Measurements from ENCODE around the gene EPB41L5. TPM values are rescaled to one million over a fixed set of nuclear protein-coding genes. Genes with fewer than 3 reads are reported as not detected.
"Not testable (repeated sequence)": the region's sequence is repeated elsewhere in the genome, so short reads cannot be mapped to it uniquely, and the experiment has no call there.

EPB41L5 gene
- total and polyA plus RNA-seq, 10 donors = 0.97 to 10.5 (median 8.5) TPM

DNA sequence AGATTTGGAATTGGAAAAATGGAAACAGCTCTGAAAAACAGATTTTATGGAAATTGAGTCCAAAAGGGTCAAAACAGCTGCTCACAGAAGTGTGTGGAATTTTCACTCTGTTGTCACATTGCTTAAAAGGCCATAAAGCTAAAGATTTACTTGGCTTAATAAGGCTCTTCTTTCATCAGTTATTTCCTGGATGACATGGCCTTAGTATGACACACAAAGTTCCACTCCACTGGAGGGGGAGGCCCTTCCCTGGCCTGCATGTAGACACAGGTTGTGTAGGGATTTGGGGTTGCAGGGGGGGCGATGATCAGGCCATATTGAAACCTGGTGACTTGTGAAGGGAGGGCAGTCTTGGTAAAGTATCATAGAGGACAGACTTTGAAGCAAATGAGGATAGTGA lies 176.3 kb downstream of the EPB41L5 start:
- H3K27me3 ChIP-seq (replicated peaks in 1 of 7) = no peaks in the 10 kb centered on the region
- intact Hi-C loops (cut with DNase I; ENCODE audit: low total_unique reads) = no loop called here
- H3K9me3 ChIP-seq = peaks cover 0 to 23% (median 18%) of the 10 kb centered on the region in 8 donors
- no peak for DNase-seq
- H3K4me1 ChIP-seq = no peaks in the 10 kb centered on the region
- TF ChIP-seq, protein P1, sequence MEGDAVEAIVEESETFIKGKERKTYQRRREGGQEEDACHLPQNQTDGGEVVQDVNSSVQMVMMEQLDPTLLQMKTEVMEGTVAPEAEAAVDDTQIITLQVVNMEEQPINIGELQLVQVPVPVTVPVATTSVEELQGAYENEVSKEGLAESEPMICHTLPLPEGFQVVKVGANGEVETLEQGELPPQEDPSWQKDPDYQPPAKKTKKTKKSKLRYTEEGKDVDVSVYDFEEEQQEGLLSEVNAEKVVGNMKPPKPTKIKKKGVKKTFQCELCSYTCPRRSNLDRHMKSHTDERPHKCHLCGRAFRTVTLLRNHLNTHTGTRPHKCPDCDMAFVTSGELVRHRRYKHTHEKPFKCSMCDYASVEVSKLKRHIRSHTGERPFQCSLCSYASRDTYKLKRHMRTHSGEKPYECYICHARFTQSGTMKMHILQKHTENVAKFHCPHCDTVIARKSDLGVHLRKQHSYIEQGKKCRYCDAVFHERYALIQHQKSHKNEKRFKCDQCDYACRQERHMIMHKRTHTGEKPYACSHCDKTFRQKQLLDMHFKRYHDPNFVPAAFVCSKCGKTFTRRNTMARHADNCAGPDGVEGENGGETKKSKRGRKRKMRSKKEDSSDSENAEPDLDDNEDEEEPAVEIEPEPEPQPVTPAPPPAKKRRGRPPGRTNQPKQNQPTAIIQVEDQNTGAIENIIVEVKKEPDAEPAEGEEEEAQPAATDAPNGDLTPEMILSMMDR (IDR thresholded peaks at IDR 0.05 in 8 of 11, conservative IDR thresholded peaks at IDR 0.05 in 3 of 11) = no peak
- TF ChIP-seq POLR2AphosphoS5 (IDR thresholded peaks at IDR 0.05) (no peak), POLR2A (IDR thresholded peaks at IDR 0.05) (no peak)
- H3K4me3 ChIP-seq = no peak overlapping the region
- H3K36me3 ChIP-seq = no peaks in the 10 kb centered on the region
- 76 to 92% (median 84%) methylated on average over 1 of the region's 1 CpG for WGBS, 5 donors
- no peak overlapping the region for H3K27ac ChIP-seq

DNA sequence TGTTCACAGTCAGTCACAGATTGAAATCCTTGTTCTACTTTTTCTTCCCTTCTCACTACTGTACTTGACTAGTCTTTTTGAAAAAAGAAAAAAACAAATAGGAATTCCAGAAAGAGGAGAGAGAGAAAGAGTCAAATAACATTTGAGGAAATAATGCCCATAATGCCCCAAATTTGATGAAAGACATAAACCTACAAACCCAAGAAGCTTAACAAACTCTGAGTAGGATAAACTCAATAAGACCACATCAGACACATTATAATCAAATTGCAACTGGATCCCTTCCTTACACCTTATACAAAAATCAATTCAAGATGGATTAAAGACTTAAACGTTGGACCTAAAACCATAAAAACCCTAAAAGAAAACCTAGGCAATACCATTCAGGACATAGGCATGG lies 179.4 kb downstream of the EPB41L5 start:
- Histone ChIP-seq H3K9me3 (peaks cover 0 to 53% (median 35%) of the 10 kb centered on the region in 8 donors), H3K36me3 (no peaks in the 10 kb centered on the region), H3K4me1 (no peaks in the 10 kb centered on the region), H3K27me3 (replicated peaks in 1 of 7) (no peaks in the 10 kb centered on the region), H3K4me3 (no peak overlapping the region), H3K27ac (no peak overlapping the region)
- TF ChIP-seq POLR2AphosphoS5 (IDR thresholded peaks at IDR 0.05) (no peak), POLR2A (IDR thresholded peaks at IDR 0.05) (no peak)
- TF ChIP-seq, protein P1 (IDR thresholded peaks at IDR 0.05 in 8 of 11, conservative IDR thresholded peaks at IDR 0.05 in 3 of 11) = no peak
- intact Hi-C loops (cut with DNase I; ENCODE audit: low total_unique reads) = no loop called here
- 80 to 92% (median 90%) methylated on average over 1 of the region's 1 CpG for WGBS, 5 donors
- DNase-seq = no peak

DNA sequence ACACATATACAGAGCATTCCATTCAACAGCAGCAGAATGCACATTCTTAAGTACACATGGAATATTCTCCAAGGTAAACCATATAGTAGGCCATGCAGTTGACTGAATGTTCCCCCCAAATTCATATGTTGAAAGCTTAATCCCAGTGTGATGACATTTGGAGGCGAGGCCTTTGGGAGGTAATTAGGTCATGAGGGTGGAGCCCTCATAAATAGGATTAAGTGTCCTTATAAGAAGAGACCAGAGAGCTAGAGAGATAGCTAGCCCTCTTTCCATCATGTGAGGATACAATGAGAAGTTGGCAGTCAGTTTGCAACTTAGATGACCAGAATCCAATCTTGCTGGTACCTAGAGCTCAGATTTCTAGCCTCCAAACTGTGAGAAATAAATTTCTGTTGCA lies 182.7 kb downstream of the EPB41L5 start:
- Histone ChIP-seq H3K4me3 (no peak overlapping the region), H3K27ac (no peak overlapping the region), H3K9me3 (peaks cover 0 to 71% (median 52%) of the 10 kb centered on the region in 8 donors), H3K4me1 (no peaks in the 10 kb centered on the region), H3K36me3 (no peaks in the 10 kb centered on the region), H3K27me3 (replicated peaks in 1 of 7) (no peaks in the 10 kb centered on the region)
- intact Hi-C loops (cut with DNase I; ENCODE audit: low total_unique reads) = no loop called here
- 82 to 96% (median 95%) methylated on average over 1 of the region's 1 CpG for WGBS, 5 donors
- TF ChIP-seq, protein P1 (IDR thresholded peaks at IDR 0.05 in 8 of 11, conservative IDR thresholded peaks at IDR 0.05 in 3 of 11) = no peak
- no peak for TF ChIP-seq POLR2A (IDR thresholded peaks at IDR 0.05)
- no peak for TF ChIP-seq POLR2AphosphoS5 (IDR thresholded peaks at IDR 0.05)
- no peak for DNase-seq

DNA sequence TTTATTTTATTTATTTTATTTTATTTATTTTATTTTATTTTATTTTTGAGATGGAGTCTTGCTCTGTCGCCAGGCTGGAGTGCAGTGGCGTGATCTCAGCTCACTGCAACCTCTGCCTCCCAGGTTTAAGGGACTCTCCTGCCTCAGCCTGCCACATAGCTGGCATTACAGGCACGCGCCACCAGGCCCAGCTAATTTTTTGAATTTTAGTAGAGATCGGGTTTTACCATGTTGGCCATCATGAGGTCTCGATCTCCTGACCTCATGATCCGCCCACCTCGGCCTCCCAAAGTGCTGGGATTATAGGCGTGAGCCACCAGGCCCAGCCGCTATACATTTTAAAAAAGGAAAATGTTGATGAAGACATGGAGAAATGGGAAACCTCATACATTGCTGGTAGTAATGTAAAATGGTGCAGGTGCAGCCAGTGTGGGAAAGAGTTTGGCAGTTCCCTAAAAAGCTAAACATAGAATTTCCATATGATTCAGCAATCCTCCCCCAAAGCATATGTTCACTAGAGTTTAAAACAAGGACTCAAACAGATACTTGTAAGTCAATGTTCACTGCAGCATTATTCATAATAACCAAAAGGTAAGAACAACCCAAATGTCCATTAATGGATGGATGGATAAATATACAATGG lies 187.1 kb downstream of the EPB41L5 start:
- H3K4me3 ChIP-seq; H3K27ac ChIP-seq; DNase-seq; intact Hi-C loops (cut with DNase I; ENCODE audit: low total_unique reads); H3K36me3 ChIP-seq; H3K27me3 ChIP-seq (replicated peaks in 1 of 7): not testable (repeated sequence)
- WGBS, 5 donors = 97% methylated on average over 10 of the region's 10 CpGs
- H3K9me3 ChIP-seq = peaks cover 0 to 40% (median 30%) of the 10 kb centered on the region in 8 donors
- peaks cover 0 to 26% (median 14%) of the 10 kb centered on the region in 6 donors for H3K4me1 ChIP-seq

Data from spleen (tissue), 11 donors.